HepG2 (cell line): ENCODE measurements around the gene PRKN. TPM values are rescaled to one million over a fixed set of nuclear protein-coding genes. Genes with fewer than 3 reads are reported as not detected.

Source experiments
- ATAC-seq: fragments of 200-7000 bp; cut with Tn5 transposase; 3 replicates; pipeline ENCODE4 v1.9.1; 2020; ENCODE audit warnings: mild to moderate bottlenecking, moderate library complexity
- BruUV-seq: library from RNA; stranded (reverse); fragments of 400-500 nt; replicated peaks from 2 replicates; lab custom pipeline; 2021; lab: Mats Ljungman, UMichigan
- CTCF ChIA-PET: fragments of 300-600 bp; formaldehyde crosslinking; extraction: SDS; loops from one replicate; lab custom pipeline; 2021; ENCODE audit warnings: low total read pairs, inconsistent platforms, low intra/inter-chr PET ratio; lab: Yijun Ruan, JAX
- POLR2A ChIA-PET: fragments of 350-600 bp; sonication (Branson Sonifier 250); formaldehyde crosslinking; loops from one replicate; lab custom pipeline; 2020; ENCODE audit warnings: antibody characterized with exemption, inconsistent platforms; lab: Yijun Ruan, JAX
- DNase-seq: peaks from one replicate; pipeline ENCODE4 v3.0.0-alpha.2; 2015; ENCODE audit warnings: low spot score
- FAIRE-seq: peaks from 3 replicates; lab custom pipeline; 2011; peaks lifted over from hg19 to GRCh38; lab: Jason Lieb, UNC
- H2AFZ ChIP-seq: one replicate; pipeline ENCODE4 v1.6.1; 2011; ENCODE audit warnings: low read length, inconsistent platforms
- H3K27ac ChIP-seq: fragments of 300-600 bp; 3 replicates; pipeline ENCODE4 v1.8.0; 2011; ENCODE audit warnings: mixed run types, mild to moderate bottlenecking, mixed read lengths, low read length, inconsistent platforms; ENCODE audit not compliant: insufficient read depth; ENCODE audit errors: extremely low read length
- H3K27me3 ChIP-seq, 2 experiments: fragments of 200-600 bp in 1 of 2; 2 replicates in 1 of 2; 3 replicates in 1 of 2; pipeline versions ENCODE4 v1.6.0 to v1.8.0; 2011; ENCODE audit warnings: low read length in 2 of 2, mild to moderate bottlenecking in 2 of 2, moderate library complexity in 2 of 2, inconsistent platforms in 1 of 2; ENCODE audit not compliant: insufficient read depth in 2 of 2, control insufficient read depth in 1 of 2
- H3K36me3 ChIP-seq, 2 experiments: fragments of 200-600 bp in 1 of 2; replicated peaks in 1 of 2; 2 replicates in 1 of 2; 3 replicates in 1 of 2; pipeline versions ENCODE4 v1.5.1 to v1.8.0; 2011; ENCODE audit warnings: low read length in 2 of 2, inconsistent platforms in 1 of 2; ENCODE audit not compliant: insufficient read depth in 2 of 2, control insufficient read depth in 1 of 2
- H3K4me1 ChIP-seq: 2 replicates; pipeline ENCODE4 v1.5.1; 2012; ENCODE audit warnings: low read length, inconsistent platforms; ENCODE audit not compliant: insufficient read depth
- H3K4me2 ChIP-seq: 2 replicates; pipeline ENCODE4 v1.6.0; 2011; ENCODE audit warnings: low read depth, low read length, inconsistent platforms
- H3K4me3 ChIP-seq, 3 experiments: fragments of 200-600 bp in 1 of 3; sonication (generic), shearing (Covaris generic) in 1 of 3; replicated peaks in 1 of 3; 2 replicates each; pipeline ENCODE4 v1.5.1; 2011 to 2016; ENCODE audit warnings: low read length in 3 of 3, inconsistent platforms in 2 of 3, low read depth in 2 of 3, mild to moderate bottlenecking in 2 of 3, control low read depth in 1 of 3, mixed read lengths in 1 of 3; ENCODE audit not compliant: insufficient read depth in 1 of 3
- H3K79me2 ChIP-seq: one replicate; pipeline ENCODE4 v1.6.1; 2011; ENCODE audit warnings: low read length, inconsistent platforms; ENCODE audit not compliant: insufficient read depth
- H3K9ac ChIP-seq: 2 replicates; pipeline ENCODE4 v1.6.0; 2011; ENCODE audit warnings: mild to moderate bottlenecking, low read depth, low read length, inconsistent platforms; ENCODE audit not compliant: insufficient read depth
- H3K9me3 ChIP-seq: 2 replicates; pipeline ENCODE4 v1.5.1; 2012; ENCODE audit warnings: mild to moderate bottlenecking, low read length
- H4K20me1 ChIP-seq: 2 replicates; pipeline ENCODE4 v1.6.0; 2011; ENCODE audit warnings: inconsistent platforms, mild to moderate bottlenecking, low read length, moderate library complexity; ENCODE audit not compliant: insufficient read depth
- ESRRA ChIP-seq: sonication (generic); formaldehyde crosslinking; IDR thresholded peaks from 2 replicates; pipeline ENCODE4 v1.5.1; 2020; ENCODE audit warnings: mild to moderate bottlenecking, low read depth, missing genetic modification reagents
- GRHL1 ChIP-seq: sonication (generic); formaldehyde crosslinking; conservative IDR thresholded peaks from 2 replicates; pipeline ENCODE4 v1.8.0; 2022; ENCODE audit warnings: missing genetic modification reagents
- HDAC6 ChIP-seq: fragments of 200-600 bp; sonication (generic); IDR thresholded peaks from 2 replicates; pipeline ENCODE4 v1.7.0; 2017; ENCODE audit warnings: mild to moderate bottlenecking, antibody characterized with exemption, low read length, low read depth
- HIVEP1 ChIP-seq: sonication (generic); formaldehyde crosslinking; IDR thresholded peaks from 2 replicates; pipeline ENCODE4 v1.4.0; 2020; ENCODE audit warnings: mild to moderate bottlenecking, missing genetic modification reagents
- MXI1 ChIP-seq: IDR thresholded peaks from 3 replicates; pipeline ENCODE4 v1.6.1; 2012; ENCODE audit warnings: low read depth, low read length, inconsistent platforms, borderline replicate concordance
- SMAD9 ChIP-seq: sonication (generic); formaldehyde crosslinking; IDR thresholded peaks from 2 replicates; pipeline ENCODE4 v1.5.1; 2020; ENCODE audit warnings: mild to moderate bottlenecking, missing genetic modification reagents
- SUZ12 ChIP-seq: fragments of 150-350 bp; IDR thresholded peaks from 2 replicates; pipeline ENCODE4 v1.6.1; 2014; ENCODE audit warnings: low read depth, low read length
- ZNF205 ChIP-seq: IDR thresholded peaks from 2 replicates; pipeline ENCODE4 v1.6.1; 2018; ENCODE audit warnings: missing biosample characterization, missing genetic modification reagents
- WGBS: methylation state at CpG from one replicate; pipeline ENCODE4 v1.1.6; 2017; ENCODE audit warnings: low lambda C conversion rate; 5-methylcytosine and 5-hydroxymethylcytosine counted together
- in situ Hi-C: cut with HindIII; loops from 2 replicates; pipeline ENCODE4 v1.10.0; 2017; ENCODE audit warnings: low pct_unique_long_range_greater_than_20kb; ENCODE audit not compliant: extremely low pct_ligation_motif_present
- intact Hi-C: fragments of 100-400 bp; cut with micrococcal nuclease; formaldehyde crosslinking; loops from one replicate; pipeline ENCODE4 v1.10.0; 2022; ENCODE audit not compliant: unreplicated experiment
- polyA plus RNA-seq, 8 experiments: library from polyadenylated mRNA; depleted of rRNA in 3 of 8; stranded (reverse) in 7 of 8; unstranded in 1 of 8; fragments of >200 nt; fragmentation: Illumina TruSeq in 4 of 8; extraction: Trizol in 4 of 8; gene quantifications; 2 replicates each; pipeline versions ENCODE4 v1.2.1 to v1.2.3, GENCODE V29; 2011 to 2016; ENCODE audit warnings: low read depth in 4 of 8, missing spikeins in 1 of 8, mixed read lengths in 1 of 8; ENCODE audit not compliant: insufficient read depth in 1 of 8
- total RNA-seq, 5 experiments: library from RNA; depleted of rRNA; stranded (reverse); fragments of >200 nt; fragmentation: Illumina TruSeq; extraction: Trizol; gene quantifications; 2 replicates each; pipeline ENCODE4 v1.2.3, GENCODE V29; 2016; ENCODE audit warnings: low read depth in 1 of 5
- TF ChIP-seq, protein P1 (sequence below): sonication (generic); formaldehyde crosslinking; IDR thresholded peaks from 2 replicates; pipeline ENCODE4 v1.9.0; 2021; ENCODE audit warnings: missing genetic modification reagents, borderline replicate concordance
- TF ChIP-seq, protein P2 (sequence below): sonication (generic); formaldehyde crosslinking; IDR thresholded peaks from 2 replicates; pipeline ENCODE4 v1.5.1; 2020; ENCODE audit warnings: mild to moderate bottlenecking, moderate library complexity, missing genetic modification reagents
- TF ChIP-seq, protein P3 (sequence below): sonication (generic); formaldehyde crosslinking; IDR thresholded peaks from 2 replicates; pipeline ENCODE4 v1.5.1; 2020; ENCODE audit warnings: mild to moderate bottlenecking, missing genetic modification reagents, borderline replicate concordance

PRKN gene
- total and polyA plus RNA-seq, 2 of the 13 experiments (the other 11 are each of a cell fraction or from before 2014, with no cell fraction given): 0.31 to 0.44 TPM

GRCh38 chr6:162181741-162182401 is 545.7 kb downstream of the PRKN start:
- no peaks in the 10 kb centered on the region for H4K20me1 ChIP-seq
- WGBS: 85% methylated on average over 6 of the region's 6 CpGs
- TF ChIP-seq, protein P1, sequence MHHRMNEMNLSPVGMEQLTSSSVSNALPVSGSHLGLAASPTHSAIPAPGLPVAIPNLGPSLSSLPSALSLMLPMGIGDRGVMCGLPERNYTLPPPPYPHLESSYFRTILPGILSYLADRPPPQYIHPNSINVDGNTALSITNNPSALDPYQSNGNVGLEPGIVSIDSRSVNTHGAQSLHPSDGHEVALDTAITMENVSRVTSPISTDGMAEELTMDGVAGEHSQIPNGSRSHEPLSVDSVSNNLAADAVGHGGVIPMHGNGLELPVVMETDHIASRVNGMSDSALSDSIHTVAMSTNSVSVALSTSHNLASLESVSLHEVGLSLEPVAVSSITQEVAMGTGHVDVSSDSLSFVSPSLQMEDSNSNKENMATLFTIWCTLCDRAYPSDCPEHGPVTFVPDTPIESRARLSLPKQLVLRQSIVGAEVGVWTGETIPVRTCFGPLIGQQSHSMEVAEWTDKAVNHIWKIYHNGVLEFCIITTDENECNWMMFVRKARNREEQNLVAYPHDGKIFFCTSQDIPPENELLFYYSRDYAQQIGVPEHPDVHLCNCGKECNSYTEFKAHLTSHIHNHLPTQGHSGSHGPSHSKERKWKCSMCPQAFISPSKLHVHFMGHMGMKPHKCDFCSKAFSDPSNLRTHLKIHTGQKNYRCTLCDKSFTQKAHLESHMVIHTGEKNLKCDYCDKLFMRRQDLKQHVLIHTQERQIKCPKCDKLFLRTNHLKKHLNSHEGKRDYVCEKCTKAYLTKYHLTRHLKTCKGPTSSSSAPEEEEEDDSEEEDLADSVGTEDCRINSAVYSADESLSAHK (CRISPR knock-in tag): no peak
- TF ChIP-seq ESRRA (no peak), HDAC6 (no peak), SMAD9 (CRISPR knock-in tag) (no peak), GRHL1 (CRISPR knock-in tag) (no peak), MXI1 (no peak), HIVEP1 (CRISPR knock-in tag) (no peak), ZNF205 (CRISPR knock-in tag) (no peak), SUZ12 (no peak)
- TF ChIP-seq, protein P2, sequence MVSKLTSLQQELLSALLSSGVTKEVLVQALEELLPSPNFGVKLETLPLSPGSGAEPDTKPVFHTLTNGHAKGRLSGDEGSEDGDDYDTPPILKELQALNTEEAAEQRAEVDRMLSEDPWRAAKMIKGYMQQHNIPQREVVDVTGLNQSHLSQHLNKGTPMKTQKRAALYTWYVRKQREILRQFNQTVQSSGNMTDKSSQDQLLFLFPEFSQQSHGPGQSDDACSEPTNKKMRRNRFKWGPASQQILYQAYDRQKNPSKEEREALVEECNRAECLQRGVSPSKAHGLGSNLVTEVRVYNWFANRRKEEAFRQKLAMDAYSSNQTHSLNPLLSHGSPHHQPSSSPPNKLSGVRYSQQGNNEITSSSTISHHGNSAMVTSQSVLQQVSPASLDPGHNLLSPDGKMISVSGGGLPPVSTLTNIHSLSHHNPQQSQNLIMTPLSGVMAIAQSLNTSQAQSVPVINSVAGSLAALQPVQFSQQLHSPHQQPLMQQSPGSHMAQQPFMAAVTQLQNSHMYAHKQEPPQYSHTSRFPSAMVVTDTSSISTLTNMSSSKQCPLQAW: no peak
- TF ChIP-seq, protein P3, sequence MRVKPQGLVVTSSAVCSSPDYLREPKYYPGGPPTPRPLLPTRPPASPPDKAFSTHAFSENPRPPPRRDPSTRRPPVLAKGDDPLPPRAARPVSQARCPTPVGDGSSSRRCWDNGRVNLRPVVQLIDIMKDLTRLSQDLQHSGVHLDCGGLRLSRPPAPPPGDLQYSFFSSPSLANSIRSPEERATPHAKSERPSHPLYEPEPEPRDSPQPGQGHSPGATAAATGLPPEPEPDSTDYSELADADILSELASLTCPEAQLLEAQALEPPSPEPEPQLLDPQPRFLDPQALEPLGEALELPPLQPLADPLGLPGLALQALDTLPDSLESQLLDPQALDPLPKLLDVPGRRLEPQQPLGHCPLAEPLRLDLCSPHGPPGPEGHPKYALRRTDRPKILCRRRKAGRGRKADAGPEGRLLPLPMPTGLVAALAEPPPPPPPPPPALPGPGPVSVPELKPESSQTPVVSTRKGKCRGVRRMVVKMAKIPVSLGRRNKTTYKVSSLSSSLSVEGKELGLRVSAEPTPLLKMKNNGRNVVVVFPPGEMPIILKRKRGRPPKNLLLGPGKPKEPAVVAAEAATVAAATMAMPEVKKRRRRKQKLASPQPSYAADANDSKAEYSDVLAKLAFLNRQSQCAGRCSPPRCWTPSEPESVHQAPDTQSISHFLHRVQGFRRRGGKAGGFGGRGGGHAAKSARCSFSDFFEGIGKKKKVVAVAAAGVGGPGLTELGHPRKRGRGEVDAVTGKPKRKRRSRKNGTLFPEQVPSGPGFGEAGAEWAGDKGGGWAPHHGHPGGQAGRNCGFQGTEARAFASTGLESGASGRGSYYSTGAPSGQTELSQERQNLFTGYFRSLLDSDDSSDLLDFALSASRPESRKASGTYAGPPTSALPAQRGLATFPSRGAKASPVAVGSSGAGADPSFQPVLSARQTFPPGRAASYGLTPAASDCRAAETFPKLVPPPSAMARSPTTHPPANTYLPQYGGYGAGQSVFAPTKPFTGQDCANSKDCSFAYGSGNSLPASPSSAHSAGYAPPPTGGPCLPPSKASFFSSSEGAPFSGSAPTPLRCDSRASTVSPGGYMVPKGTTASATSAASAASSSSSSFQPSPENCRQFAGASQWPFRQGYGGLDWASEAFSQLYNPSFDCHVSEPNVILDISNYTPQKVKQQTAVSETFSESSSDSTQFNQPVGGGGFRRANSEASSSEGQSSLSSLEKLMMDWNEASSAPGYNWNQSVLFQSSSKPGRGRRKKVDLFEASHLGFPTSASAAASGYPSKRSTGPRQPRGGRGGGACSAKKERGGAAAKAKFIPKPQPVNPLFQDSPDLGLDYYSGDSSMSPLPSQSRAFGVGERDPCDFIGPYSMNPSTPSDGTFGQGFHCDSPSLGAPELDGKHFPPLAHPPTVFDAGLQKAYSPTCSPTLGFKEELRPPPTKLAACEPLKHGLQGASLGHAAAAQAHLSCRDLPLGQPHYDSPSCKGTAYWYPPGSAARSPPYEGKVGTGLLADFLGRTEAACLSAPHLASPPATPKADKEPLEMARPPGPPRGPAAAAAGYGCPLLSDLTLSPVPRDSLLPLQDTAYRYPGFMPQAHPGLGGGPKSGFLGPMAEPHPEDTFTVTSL (CRISPR knock-in tag): no peak
- BruUV-seq: no TSS peak
- H3K27ac ChIP-seq: no peak overlapping the region
- ChIA-PET CTCF (no interaction called here), POLR2A (no interaction called here)
- H3K9ac ChIP-seq: no peak overlapping the region
- in situ Hi-C loops: no loop called here
- no peak overlapping the region for H3K4me2 ChIP-seq
- ATAC-seq: no peak
- intact Hi-C loops: no loop called here
- no peaks in the 10 kb centered on the region; a peak in 1 of 5 replicates for H3K27me3 ChIP-seq
- no peak for FAIRE-seq
- no peak overlapping the region for H2AFZ ChIP-seq
- H3K79me2 ChIP-seq: no peaks in the 10 kb centered on the region
- H3K9me3 ChIP-seq: no peaks in the 10 kb centered on the region
- no peak overlapping the region for H3K4me3 ChIP-seq
- no peak for DNase-seq
- H3K4me1 ChIP-seq: no peaks in the 10 kb centered on the region
- H3K36me3 ChIP-seq: no peaks in the 10 kb centered on the region
